ENCODE results near the gene IL17C. TPM values are rescaled to one million over a fixed set of nuclear protein-coding genes. Genes with fewer than 3 reads are reported as not detected.

IL17C gene
- total and polyA plus RNA-seq, 2 experiments from 2014 or later, result 0.57 TPM; not detected in 1

- H3K4me3 ChIP-seq, result no peak overlapping the region
- DNase-seq (ENCODE audit: low spot score), result no peak
- no peak overlapping the region for H2AFZ ChIP-seq
- 93% methylated on average over 12 of the region's 12 CpGs for WGBS (ENCODE audit: low lambda C conversion rate, missing lambda C conversion rate)
- H3K9me2 ChIP-seq (replicated peaks; ENCODE audit: insufficient read depth), result no peaks in the 10 kb centered on the region
- no peak overlapping the region for H3K27ac ChIP-seq
- no peak overlapping the region for H3K4me2 ChIP-seq
- no peaks in the 10 kb centered on the region for H3K27me3 ChIP-seq
- H3K9me3 ChIP-seq (ENCODE audit: low read depth), result no peaks in the 10 kb centered on the region
- peaks cover 2% of the 10 kb centered on the region for H4K20me1 ChIP-seq (ENCODE audit: insufficient read depth, poor library complexity, severe bottlenecking)
- H3K79me2 ChIP-seq, result peaks cover 8% of the 10 kb centered on the region
- no peaks in the 10 kb centered on the region for H3K4me1 ChIP-seq (ENCODE audit: insufficient read depth)
- no peak for TF ChIP-seq EZH2 (IDR thresholded peaks at IDR 0.05; ENCODE audit: borderline replicate concordance)
- H3K36me3 ChIP-seq (replicated peaks; ENCODE audit: insufficient read depth, low read depth), result no peaks in the 10 kb centered on the region
Measured at GRCh38 chr16:88593061-88593460, 45.3 kb upstream of the IL17C start.

GRCh38 chr16:88593489-88593888, 44.9 kb upstream of the IL17C start:
- 89% methylated on average over 11 of the region's 11 CpGs for WGBS (ENCODE audit: low lambda C conversion rate, missing lambda C conversion rate)
- no peak for DNase-seq (ENCODE audit: low spot score)
- no peaks in the 10 kb centered on the region for H3K9me2 ChIP-seq (replicated peaks; ENCODE audit: insufficient read depth)
- no peak overlapping the region for H3K4me3 ChIP-seq
- no peaks in the 10 kb centered on the region for H3K36me3 ChIP-seq (replicated peaks; ENCODE audit: insufficient read depth, low read depth)
- peaks cover 8% of the 10 kb centered on the region for H3K79me2 ChIP-seq
- H3K27ac ChIP-seq, result no peak overlapping the region
- no peak for TF ChIP-seq CTCF (IDR thresholded peaks at IDR 0.05; ENCODE audit: poor library complexity)
- no peak for TF ChIP-seq EZH2 (IDR thresholded peaks at IDR 0.05; ENCODE audit: borderline replicate concordance)
- TF ChIP-seq EZH2phosphoT487 (IDR thresholded peaks at IDR 0.05; ENCODE audit: low read depth, severe bottlenecking, unreplicated experiment), result no peak
- no peak overlapping the region for H3K4me2 ChIP-seq
- no peaks in the 10 kb centered on the region for H3K27me3 ChIP-seq
- H4K20me1 ChIP-seq (ENCODE audit: insufficient read depth, poor library complexity, severe bottlenecking), result peaks cover 2% of the 10 kb centered on the region
- H3K9me3 ChIP-seq (ENCODE audit: low read depth), result no peaks in the 10 kb centered on the region
- no peak overlapping the region for H2AFZ ChIP-seq
- H3K4me1 ChIP-seq (ENCODE audit: insufficient read depth), result no peaks in the 10 kb centered on the region

GRCh38 chr16:88593910-88594309, 44.5 kb upstream of the IL17C start:
- H3K79me2 ChIP-seq, result peaks cover 8% of the 10 kb centered on the region
- no peaks in the 10 kb centered on the region for H3K4me1 ChIP-seq (ENCODE audit: insufficient read depth)

GRCh38 chr16:88595101-88595500, 43.3 kb upstream of the IL17C start:
- H3K36me3 ChIP-seq (replicated peaks; ENCODE audit: insufficient read depth, low read depth), result no peaks in the 10 kb centered on the region
- no peak overlapping the region for H3K27ac ChIP-seq
- WGBS (ENCODE audit: low lambda C conversion rate, missing lambda C conversion rate), result 98% methylated on average over 6 of the region's 6 CpGs
- H2AFZ ChIP-seq, result no peak overlapping the region
- no peaks in the 10 kb centered on the region for H3K27me3 ChIP-seq
- no peak for DNase-seq (ENCODE audit: low spot score)
- no peaks in the 10 kb centered on the region for H3K4me1 ChIP-seq (ENCODE audit: insufficient read depth)
- no peak overlapping the region for H3K4me3 ChIP-seq
- TF ChIP-seq EZH2 (IDR thresholded peaks at IDR 0.05; ENCODE audit: borderline replicate concordance) (no peak), EZH2phosphoT487 (IDR thresholded peaks at IDR 0.05; ENCODE audit: low read depth, severe bottlenecking, unreplicated experiment) (no peak), CTCF (IDR thresholded peaks at IDR 0.05; ENCODE audit: poor library complexity) (no peak)
- H3K9me3 ChIP-seq (ENCODE audit: low read depth), result no peaks in the 10 kb centered on the region
- no peak overlapping the region for H3K4me2 ChIP-seq
- H3K79me2 ChIP-seq, result peaks cover 8% of the 10 kb centered on the region
- peaks cover 2% of the 10 kb centered on the region for H4K20me1 ChIP-seq (ENCODE audit: insufficient read depth, poor library complexity, severe bottlenecking)
- no peaks in the 10 kb centered on the region for H3K9me2 ChIP-seq (replicated peaks; ENCODE audit: insufficient read depth)

More at GRCh38 chr16:88593910-88594309, 44.5 kb upstream of the IL17C start:
- DNase-seq (ENCODE audit: low spot score), result no peak
- TF ChIP-seq EZH2phosphoT487 (IDR thresholded peaks at IDR 0.05; ENCODE audit: low read depth, severe bottlenecking, unreplicated experiment) (no peak), EZH2 (IDR thresholded peaks at IDR 0.05; ENCODE audit: borderline replicate concordance) (no peak), CTCF (IDR thresholded peaks at IDR 0.05; ENCODE audit: poor library complexity) (no peak)
- Histone ChIP-seq H2AFZ (no peak overlapping the region), H3K27ac (no peak overlapping the region), H3K4me3 (no peak overlapping the region), H3K9me2 (replicated peaks; ENCODE audit: insufficient read depth) (no peaks in the 10 kb centered on the region), H3K9me3 (ENCODE audit: low read depth) (no peaks in the 10 kb centered on the region), H3K4me2 (no peak overlapping the region), H3K27me3 (no peaks in the 10 kb centered on the region), H4K20me1 (ENCODE audit: insufficient read depth, poor library complexity, severe bottlenecking) (peaks cover 2% of the 10 kb centered on the region), H3K36me3 (replicated peaks; ENCODE audit: insufficient read depth, low read depth) (no peaks in the 10 kb centered on the region)
- 94% methylated on average over 6 of the region's 6 CpGs for WGBS (ENCODE audit: low lambda C conversion rate, missing lambda C conversion rate)
